KBM-7 (cell line): Measurements from ENCODE around the gene GULP1.
"Not testable (repeated sequence)": the region's sequence is repeated elsewhere in the genome, so short reads cannot be mapped to it uniquely, and the experiment has no call there.

ENCODE experiments used
- DNase-seq: peaks from one replicate; pipeline ENCODE4 v3.0.0-alpha.2; 2015
- in situ Hi-C: fragments of 300-500 bp; cut with MboI; formaldehyde crosslinking; loops from 2 replicates; pipeline ENCODE4 v1.14.3; 2020; ENCODE audit warnings: low sequenced_read_pairs, low pct_unique_long_range_greater_than_20kb, mixed read lengths

The GULP1 gene, protein sequence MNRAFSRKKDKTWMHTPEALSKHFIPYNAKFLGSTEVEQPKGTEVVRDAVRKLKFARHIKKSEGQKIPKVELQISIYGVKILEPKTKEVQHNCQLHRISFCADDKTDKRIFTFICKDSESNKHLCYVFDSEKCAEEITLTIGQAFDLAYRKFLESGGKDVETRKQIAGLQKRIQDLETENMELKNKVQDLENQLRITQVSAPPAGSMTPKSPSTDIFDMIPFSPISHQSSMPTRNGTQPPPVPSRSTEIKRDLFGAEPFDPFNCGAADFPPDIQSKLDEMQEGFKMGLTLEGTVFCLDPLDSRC

DNA sequence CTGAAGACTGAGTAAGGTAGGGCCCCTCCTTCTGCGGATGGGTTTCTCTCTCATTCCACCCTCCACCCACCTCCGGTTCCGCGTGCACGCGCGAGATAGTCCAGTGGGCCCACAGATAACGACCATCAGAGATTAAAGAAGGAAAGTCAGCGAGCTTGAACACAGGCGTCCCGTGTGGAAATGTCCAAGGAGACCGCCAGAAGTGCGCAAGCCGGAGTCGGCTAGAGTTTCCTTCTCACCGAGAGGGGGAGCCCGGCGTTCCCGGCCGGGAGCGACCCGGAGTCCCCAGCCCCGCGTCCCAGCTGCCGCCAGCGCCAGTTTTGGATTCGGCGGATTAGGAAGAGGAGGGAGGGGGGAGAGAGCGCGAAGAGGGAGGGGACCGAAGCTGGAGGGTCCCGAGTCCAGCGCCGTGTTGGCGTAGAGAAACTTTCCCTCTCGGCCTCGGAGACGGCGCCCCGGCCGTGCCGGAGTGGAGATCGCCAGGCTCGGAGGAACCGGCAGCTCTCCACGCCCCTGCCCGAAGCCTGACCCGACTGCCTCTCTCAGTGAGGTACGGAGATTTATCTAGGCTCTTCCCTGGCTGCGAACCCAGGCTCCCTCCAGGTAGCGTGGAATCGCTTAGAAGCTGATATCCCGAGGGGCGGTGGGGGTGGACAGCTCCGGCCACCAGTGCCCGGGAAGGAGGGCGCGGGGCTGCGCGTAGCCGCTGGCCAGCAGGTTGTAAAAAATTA is at the start of gene GULP1:
TSS of gene GULP1 (plus strand) at position 258 of the 731 bp plus-strand sequence. CDS start 185,829 bp downstream, outside the sequence.
- DNase-seq = peak; percentile 43
- in situ Hi-C loops = no loop called here

DNA sequence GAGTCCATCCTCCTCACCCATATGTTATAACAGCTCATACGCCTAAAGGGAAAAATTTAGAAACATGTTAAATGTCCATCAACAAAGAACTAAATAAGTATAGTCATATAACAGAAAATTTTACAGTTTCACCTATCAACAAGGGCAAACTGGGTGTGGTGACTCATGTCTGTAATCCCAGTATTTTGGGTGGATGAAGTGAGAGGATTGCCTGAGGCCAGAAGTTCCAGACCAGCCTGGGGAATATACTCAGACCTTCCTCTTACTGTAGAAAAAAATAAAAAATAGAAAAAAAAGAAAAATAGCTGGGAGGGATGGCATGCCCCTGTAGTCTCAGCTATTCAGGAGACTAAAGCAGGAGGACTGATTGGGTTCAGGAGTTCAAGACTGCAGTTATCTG is 48.3 kb upstream of the GULP1 start:
- DNase-seq = no peak
- in situ Hi-C loops = no loop called here

DNA sequence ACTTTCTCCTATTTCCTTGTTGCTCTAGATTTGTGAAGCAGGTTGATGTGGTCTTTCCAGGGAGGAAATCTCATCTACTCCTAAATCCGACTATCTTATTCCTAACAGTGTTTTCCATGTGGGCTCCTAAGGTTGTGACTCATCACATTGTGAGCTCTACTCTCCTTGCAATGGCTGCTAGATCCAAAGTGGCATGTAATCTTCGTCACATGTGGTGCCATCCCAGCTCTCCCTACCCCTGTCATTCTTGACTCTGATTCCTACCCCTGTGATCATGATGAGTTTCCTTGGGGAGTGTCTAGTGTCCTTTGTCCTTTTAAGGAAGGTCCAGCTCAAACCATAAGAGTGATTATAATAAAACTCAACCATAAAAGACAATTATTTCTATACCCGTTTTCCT is 47.3 kb upstream of the GULP1 start:
- DNase-seq = no peak
- in situ Hi-C loops = no loop called here

DNA sequence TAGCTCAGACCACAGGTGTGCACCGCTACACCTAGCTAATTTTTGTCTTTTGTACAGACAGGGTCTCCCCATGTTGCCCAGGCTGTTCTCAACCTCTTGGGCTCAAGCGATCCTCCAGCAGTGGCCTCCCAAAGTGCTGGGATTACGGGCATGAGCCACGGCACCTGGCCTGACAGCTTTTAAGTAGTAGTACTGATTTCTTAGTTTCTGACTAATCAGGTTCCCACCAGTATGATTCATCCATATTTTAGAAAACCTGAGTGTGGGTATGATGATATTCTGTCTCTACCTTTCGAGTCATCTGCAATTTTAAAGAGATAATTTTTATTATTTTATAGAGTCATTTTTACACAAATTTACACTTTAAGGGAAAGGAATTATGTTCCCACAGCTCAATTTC is 46.4 kb upstream of the GULP1 start:
- in situ Hi-C loops = no loop called here
- no peak for DNase-seq

DNA sequence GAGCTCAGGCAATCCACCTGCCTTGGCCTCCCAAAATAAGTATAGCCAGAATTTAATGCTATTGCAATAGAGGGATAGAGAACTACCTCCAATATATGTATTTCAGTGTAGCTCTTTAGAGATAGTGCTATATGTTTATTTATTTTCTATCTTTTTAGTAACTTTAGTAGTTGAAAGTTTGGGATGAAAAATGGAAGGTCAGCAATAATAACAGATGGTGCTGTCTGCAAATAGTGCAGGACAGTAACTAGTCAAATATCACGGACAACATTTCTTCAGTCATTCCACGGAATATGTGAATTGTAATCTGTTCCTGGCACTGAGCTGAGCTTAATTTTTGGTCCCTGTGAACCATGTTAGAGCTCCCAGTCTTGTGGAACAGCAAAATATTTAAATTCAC is 43.2 kb upstream of the GULP1 start:
- DNase-seq = no peak
- in situ Hi-C loops = no loop called here

DNA sequence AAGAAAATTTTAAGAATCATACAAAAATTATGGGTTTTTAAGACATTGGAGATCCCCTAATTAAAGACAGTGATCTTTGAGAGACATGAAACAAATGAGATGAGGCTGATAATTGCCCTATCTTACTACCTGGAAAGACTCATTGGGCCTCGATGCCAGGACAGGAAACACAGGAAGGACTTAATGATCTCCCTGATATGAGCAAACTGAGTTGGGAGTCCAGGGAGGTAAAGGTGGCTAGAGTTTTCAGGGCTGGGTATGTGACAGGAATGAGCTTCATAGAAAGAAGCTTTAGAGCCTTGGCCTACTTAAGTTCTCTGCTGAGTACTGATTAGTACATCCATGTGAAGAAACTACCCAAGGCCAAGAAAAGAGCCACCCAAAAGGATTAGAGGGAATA is 40.6 kb upstream of the GULP1 start:
- in situ Hi-C loops = no loop called here
- DNase-seq = no peak

DNA sequence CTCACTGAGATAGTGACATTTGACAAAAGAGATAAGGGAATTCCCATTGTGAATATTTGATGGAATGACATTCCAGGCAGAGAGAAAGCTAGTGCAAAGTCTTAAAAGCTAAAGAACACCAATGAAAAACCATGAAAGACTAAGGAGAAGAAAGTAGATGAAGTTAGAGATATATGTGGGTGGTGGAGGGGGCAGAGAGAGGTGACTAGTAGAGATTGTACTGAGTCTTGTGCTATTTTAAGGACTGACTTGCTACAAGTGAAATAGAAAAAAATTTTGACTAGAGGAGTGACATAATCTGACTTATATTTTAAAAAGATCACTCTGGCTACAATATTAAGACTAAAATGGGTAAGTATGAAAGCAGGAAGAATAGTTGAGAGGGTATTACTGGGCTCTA is 35.3 kb upstream of the GULP1 start:
- in situ Hi-C loops = no loop called here

DNA sequence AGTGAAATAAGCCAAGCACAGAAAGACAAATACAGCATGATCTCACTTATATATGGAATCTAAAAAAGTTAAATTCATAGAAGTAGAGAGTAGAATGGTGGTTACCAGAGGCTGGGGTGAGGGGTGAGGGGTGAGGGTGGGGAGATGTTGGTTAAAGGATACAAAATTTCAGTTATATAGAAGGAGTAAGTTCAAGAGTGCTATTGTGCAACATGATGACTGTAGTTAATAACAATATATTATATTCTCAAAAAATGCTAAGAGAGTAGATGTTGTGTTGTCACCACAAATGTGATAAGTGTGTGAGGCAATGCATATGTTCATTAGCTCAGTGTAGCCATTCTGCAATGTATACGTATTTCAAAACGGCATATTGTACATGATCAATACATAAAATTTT is 26.4 kb upstream of the GULP1 start:
- in situ Hi-C loops = no loop called here
- DNase-seq = no peak

More for the DNA sequence above, 35.3 kb upstream of the GULP1 start:
- DNase-seq = no peak

DNA sequence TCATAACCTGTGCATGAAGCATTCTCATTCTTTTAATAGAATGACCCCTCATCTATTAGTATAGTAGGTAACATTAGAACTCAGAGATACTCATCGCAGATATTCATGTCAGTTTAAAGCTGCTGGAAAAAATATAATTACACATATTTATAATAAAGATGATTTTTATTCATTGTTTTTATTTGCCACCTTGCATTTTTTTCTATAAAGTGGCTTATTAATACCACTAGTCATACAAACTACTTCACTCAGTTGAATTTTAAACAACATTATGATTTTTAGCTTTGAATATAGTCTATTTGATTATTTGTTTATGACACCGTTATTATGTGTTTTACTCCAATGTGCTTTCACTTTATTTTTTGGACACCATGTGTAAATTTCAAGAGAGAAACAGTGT is 23.9 kb upstream of the GULP1 start:
- DNase-seq = no peak
- in situ Hi-C loops = no loop called here

DNA sequence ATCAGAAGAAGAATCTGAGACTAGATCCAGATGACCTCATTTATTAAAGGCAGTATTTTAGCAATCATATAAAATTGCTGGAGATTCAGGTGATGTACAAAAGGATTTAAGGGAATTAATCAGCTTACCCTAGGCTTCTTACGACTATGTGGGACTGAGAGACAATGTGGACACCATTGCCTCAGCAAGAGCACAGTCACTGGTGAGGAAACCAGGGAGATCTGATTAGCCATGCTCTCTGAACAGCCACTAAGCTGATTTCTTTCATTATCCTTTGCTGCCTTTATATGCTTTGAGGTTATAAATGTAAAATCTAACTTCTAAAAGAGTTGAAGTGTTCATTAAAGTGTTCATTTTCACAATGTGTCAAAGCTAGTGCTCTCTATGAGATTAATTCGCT is 22.7 kb upstream of the GULP1 start:
- DNase-seq = no peak
- in situ Hi-C loops = no loop called here

DNA sequence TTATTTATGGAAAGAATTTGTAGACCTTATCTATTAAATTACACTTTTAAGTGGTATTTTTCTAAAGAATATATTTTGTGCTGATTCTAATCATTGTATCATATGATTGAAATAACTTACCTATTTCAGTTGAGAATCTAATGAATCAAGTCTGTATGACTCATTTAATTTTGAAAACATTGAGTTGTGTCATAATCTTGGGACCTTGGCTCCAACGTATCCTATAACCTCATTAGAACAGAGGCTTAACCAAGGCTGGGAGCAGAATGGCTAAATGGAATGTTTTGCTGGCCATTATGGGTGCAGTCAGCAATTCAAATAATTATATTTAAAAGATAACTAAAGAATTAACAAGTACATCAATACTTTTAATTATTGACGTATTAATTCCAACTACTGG is 19.6 kb upstream of the GULP1 start:
- no peak for DNase-seq
- in situ Hi-C loops = no loop called here

DNA sequence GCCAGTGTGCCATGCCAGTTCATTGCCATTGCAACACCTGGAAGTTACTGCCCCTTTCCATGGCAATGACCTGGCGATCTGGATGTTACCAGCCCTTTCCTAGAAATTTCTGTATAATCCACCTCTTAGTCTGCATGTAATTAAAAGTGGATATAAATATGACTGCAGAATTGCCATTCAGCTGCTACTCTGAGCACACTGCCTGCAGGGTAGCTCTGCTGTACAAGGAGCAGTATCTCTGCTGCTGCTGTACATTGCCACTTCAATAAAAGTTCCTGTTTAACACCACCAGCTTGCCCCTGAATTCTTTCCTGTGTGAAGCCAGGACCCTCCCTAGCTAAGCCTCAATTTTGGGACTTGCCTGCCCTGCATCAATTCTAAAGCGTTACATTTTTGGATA is 17.4 kb upstream of the GULP1 start:
- in situ Hi-C loops = no loop called here
- no peak for DNase-seq

DNA sequence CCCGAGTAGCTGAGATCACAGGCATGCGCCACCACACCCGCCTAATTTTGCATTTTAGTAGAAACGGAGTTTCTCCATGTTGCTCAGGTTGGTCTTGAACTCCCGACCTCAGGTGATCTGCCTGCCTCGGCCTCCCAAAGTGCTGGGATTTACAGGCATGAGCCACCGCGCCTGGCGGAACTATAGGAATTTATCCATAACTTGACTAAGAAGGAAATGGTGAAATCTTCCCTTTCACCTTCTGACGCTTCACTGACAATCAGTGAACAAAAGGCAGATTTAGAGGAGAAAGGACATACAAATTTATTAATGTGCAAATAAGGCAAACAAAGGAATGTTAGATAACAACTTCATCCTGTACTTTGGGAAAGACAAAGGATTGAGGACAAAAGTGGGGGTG is 15.4 kb upstream of the GULP1 start:
- in situ Hi-C loops = no loop called here
- DNase-seq = no peak

DNA sequence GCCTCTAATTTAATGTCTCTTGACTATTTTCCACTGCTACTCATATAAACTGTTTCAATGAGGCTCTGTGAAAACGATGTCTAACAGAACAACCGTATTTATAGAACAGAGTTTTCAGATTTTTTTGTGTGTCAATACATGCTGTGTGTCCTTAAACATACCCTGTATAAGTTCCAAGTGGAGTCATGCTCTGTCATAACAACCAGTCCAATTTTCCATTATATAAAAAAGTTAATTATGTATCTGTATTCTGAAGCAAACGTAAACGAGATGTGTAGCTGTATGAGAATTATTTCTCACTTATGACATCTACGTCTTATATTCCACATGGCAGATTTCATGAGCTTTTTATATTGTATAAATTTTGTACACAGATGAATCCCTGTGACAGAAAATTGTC is 13.9 kb upstream of the GULP1 start:
- DNase-seq = no peak
- in situ Hi-C loops = no loop called here

DNA sequence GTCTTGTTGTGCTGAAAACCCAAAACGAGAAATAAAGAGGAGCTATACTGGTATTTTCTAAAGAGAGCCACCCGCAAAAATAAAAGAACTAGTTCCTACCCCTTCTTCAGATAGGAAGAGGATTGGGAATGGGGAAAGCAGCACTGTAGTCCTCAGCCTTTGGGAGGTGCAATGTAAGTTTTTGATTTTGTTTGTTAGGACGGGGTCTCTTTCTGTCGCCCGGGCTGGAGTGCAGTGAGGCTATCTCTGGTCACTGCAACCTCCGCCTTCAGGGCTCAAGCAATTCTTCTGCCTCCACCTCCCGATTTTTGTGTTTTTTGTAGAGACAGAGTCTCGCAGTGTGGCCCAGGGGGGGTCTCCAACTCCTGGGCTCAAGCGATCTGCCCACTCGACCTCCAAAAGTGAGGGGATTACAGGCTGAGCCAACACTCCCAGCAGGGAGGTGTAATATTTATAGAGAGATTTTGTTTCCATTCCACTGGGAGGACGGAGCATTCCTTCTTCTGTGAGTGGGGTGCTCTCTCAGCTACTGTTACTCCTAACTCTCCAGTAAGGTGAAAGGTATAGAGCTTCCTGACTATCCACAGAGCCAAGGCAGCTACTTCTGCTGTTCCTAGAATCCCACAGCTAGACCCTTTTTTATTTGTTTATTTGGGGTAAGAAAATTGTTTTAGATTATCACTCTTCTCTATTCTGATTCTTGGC is 13.1 kb upstream of the GULP1 start:
- in situ Hi-C loops = no loop called here
- no peak for DNase-seq

DNA sequence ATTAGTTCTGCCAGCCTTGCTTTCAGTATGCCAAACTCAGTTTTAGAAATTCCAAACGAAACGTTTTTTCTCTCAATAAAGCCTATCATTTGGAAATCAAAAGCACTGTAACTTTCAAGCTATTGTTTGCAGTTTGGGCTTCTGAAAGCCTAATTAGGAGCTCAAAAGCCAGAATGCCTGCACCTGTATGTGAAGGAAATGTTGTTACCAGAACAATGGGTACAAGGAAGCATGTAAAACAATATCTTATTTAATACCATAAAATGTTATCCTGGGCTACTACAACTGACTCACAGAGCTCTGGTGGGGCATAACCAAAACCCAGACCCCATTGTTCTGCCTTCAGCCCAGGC is 12.6 kb upstream of the GULP1 start:
- in situ Hi-C loops = no loop called here
- no peak for DNase-seq

DNA sequence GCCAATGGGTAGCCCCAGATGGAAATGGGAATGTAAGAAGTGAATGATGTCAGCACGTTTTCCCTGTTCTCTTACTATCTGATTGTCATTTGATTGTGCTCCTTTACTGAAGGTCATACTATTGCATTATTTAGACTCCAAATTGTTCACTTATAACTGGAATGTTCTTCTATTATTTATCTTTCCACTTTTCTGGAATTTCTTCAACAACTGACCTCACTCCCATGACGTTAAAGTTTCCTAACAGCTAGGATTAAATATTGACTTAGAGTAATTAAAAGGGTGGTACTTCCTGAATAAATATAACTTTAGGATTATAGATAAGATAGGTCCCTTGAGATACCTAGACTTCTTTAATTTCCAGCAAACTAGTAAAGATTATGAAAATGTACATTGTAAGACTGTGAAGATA is 10.9 kb upstream of the GULP1 start:
- no peak for DNase-seq
- in situ Hi-C loops = no loop called here

DNA sequence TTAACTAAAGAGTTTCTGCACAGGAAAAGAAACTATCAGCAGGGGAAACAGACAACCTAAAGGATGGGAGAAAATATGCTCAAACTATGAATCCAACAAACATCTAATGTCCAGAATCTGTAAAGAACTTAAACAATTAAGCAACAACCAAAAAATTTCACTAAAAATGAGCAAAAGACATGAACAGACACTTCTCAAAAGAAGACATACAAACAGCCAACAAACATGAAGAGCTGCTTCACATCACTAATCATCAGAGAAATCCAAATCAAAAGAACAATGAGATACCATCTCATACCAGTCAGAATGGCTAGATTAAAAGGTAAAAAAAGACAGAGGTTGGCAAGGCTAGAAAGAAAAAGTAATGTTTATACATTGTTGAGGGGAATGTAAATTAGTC is 8.8 kb upstream of the GULP1 start:
- no peak for DNase-seq
- in situ Hi-C loops = no loop called here

DNA sequence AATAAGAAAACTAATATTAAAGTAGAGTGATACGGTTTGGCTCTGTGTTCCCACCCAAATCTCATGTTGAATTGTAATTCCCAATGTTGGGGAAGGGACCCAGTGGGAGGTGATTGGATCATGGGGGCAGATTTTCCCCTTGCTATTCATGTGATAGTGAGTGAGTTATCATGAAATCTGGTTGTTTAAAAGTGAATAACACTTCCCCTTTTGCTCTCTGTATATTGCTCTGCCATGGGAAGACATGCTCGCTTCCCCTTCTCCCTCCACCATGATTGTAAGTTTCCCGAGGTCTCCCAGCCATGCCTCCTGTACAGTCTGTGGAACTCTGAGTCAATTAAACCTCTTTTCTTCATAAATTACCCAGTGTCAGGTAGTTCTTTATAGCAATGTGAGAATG is 7.4 kb upstream of the GULP1 start:
- in situ Hi-C loops, DNase-seq: not testable (repeated sequence)

DNA sequence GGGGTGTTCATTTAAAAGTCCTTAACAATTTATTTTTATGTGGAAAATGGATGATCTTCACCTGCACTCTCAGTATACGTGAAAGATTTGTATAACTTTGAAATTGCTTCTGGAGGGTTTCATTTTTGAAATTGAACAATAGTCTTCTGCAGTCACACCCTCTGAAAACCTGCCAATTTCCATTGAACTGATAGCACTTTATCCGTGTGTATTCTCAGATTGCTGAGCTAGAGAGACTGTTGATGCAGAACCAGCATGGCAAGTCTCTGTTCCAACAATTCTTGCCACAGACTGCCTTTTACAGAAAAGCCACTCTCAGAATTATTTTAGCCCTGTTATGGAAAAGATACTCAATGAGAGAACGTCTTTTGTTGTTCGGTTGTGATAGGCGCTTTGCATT is 6.6 kb upstream of the GULP1 start:
- in situ Hi-C loops = no loop called here
- DNase-seq = no peak
